BLaER1 treated with 17β-estradiol and CSF1 and Interleukin-3, amounts not matched to agents 10 nM and 100 nM (cell line): ENCODE measurements around the gene ANKS1B.
A peak's percentile ranks its signal among the peaks of the same experiment; 100 is the strongest.

Source experiments
- H3K27ac ChIP-seq, 11 experiments: shearing (Covaris generic); formaldehyde crosslinking; 2 replicates each; pipeline ENCODE4 v1.8.1; 2022
- H3K27me3 ChIP-seq, 11 experiments: shearing (Covaris generic); formaldehyde crosslinking; 2 replicates each; pipeline ENCODE4 v1.8.1; 2022
- H3K36me3 ChIP-seq, 11 experiments: shearing (Covaris generic); formaldehyde crosslinking; 2 replicates each; pipeline ENCODE4 v1.8.1; 2022
- H3K4me1 ChIP-seq, 10 experiments: shearing (Covaris generic); formaldehyde crosslinking; 2 replicates each; pipeline ENCODE4 v1.8.1; 2022
- H3K4me2 ChIP-seq, 11 experiments: shearing (Covaris generic); formaldehyde crosslinking; 2 replicates each; pipeline ENCODE4 v1.8.1; 2022
- H3K4me3 ChIP-seq, 10 experiments: shearing (Covaris generic); formaldehyde crosslinking; 2 replicates each; pipeline ENCODE4 v1.8.1; 2022
- H3K9ac ChIP-seq, 11 experiments: shearing (Covaris generic); formaldehyde crosslinking; 2 replicates each; pipeline ENCODE4 v1.8.1; 2022
- H3K9me3 ChIP-seq, 11 experiments: shearing (Covaris generic); formaldehyde crosslinking; replicated peaks in 1 of 11; 2 replicates each; pipeline ENCODE4 v1.8.1; 2022
- H4K20me1 ChIP-seq, 11 experiments: shearing (Covaris generic); formaldehyde crosslinking; 2 replicates each; pipeline ENCODE4 v1.8.1; 2022
- Cebpa-rat ChIP-seq, 11 experiments: shearing (Covaris generic); IDR thresholded peaks; 2 replicates each; pipeline ENCODE4 v1.8.1; 2022

Gene ANKS1B

GRCh38 chr12:99097171-99097570 is 887.6 kb downstream of the ANKS1B start:
- H4K20me1 ChIP-seq = no peaks in the 10 kb centered on the region
- no peak overlapping the region for H3K4me2 ChIP-seq

GRCh38 chr12:99093166-99093565 is 891.6 kb downstream of the ANKS1B start:
- H3K4me1 ChIP-seq = peaks cover 9 to 39% (median 30%) of the 10 kb centered on the region in 10 experiments; a peak in 19 of 20 replicates
- H3K4me2 ChIP-seq = peak overlapping the region; percentile 8 to 76 (median 63); a peak in 20 of 22 replicates
- H4K20me1 ChIP-seq = no peaks in the 10 kb centered on the region
- no peak overlapping the region for H3K9ac ChIP-seq
- no peaks in the 10 kb centered on the region for H3K9me3 ChIP-seq
- H3K27me3 ChIP-seq = no peaks in the 10 kb centered on the region
- peaks cover 0 to 4% (median 0%) of the 10 kb centered on the region in 11 experiments; a peak in 2 of 22 replicates for H3K36me3 ChIP-seq
- no peak for TF ChIP-seq Cebpa-rat (IDR thresholded peaks at IDR 0.05)
- peak overlapping the region in 4 of 11 experiments; percentile 4 to 33 (median 22); a peak in 4 of 22 replicates for H3K27ac ChIP-seq
- no peak overlapping the region for H3K4me3 ChIP-seq

More at GRCh38 chr12:99097171-99097570, 887.6 kb downstream of the ANKS1B start:
- Histone ChIP-seq H3K27ac (no peak overlapping the region), H3K27me3 (no peaks in the 10 kb centered on the region), H3K9me3 (no peaks in the 10 kb centered on the region), H3K36me3 (peaks cover 0 to 13% (median 0%) of the 10 kb centered on the region in 11 experiments; a peak in 5 of 22 replicates), H3K4me1 (peaks cover 12 to 31% (median 24%) of the 10 kb centered on the region in 10 experiments), H3K4me3 (no peak overlapping the region), H3K9ac (no peak overlapping the region)
- no peak for TF ChIP-seq Cebpa-rat (IDR thresholded peaks at IDR 0.05)

- Histone ChIP-seq H3K27me3 (no peaks in the 10 kb centered on the region), H3K4me2 (peak overlapping the region; percentile 11 to 76 (median 63); a peak in 20 of 22 replicates), H3K36me3 (peaks cover 0 to 4% (median 0%) of the 10 kb centered on the region in 11 experiments; a peak in 3 of 22 replicates), H3K4me3 (peak overlapping the region in 3 of 10 experiments; percentile 1 to 20 (median 10); a peak in 4 of 20 replicates), H3K4me1 (peaks cover 9 to 39% (median 30%) of the 10 kb centered on the region in 10 experiments; a peak in 19 of 20 replicates), H3K9me3 (no peaks in the 10 kb centered on the region), H3K27ac (peak overlapping the region in 4 of 11 experiments; percentile 8 to 42 (median 32); a peak in 5 of 22 replicates), H3K9ac (peak overlapping the region in 2 of 11 experiments; percentile 9 to 18; a peak in 1 of 22 replicates), H4K20me1 (no peaks in the 10 kb centered on the region)
- no peak for TF ChIP-seq Cebpa-rat (IDR thresholded peaks at IDR 0.05)
These were observed 892.5 kb downstream of the ANKS1B start for GRCh38 chr12:99092100-99092851.

GRCh38 chr12:99087278-99087677 is 897.5 kb downstream of the ANKS1B start:
- peaks cover 0 to 44% (median 28%) of the 10 kb centered on the region in 11 experiments; a peak in 13 of 22 replicates for H3K36me3 ChIP-seq
- peaks cover 0 to 10% (median 7%) of the 10 kb centered on the region in 10 experiments; a peak in 15 of 20 replicates for H3K4me1 ChIP-seq
- H3K4me2 ChIP-seq = no peak overlapping the region
- TF ChIP-seq Cebpa-rat (IDR thresholded peaks at IDR 0.05) = no peak
- no peaks in the 10 kb centered on the region for H3K27me3 ChIP-seq
- no peak overlapping the region for H3K27ac ChIP-seq
- H3K9me3 ChIP-seq = no peaks in the 10 kb centered on the region
- no peaks in the 10 kb centered on the region for H4K20me1 ChIP-seq
- H3K9ac ChIP-seq = no peak overlapping the region
- no peak overlapping the region for H3K4me3 ChIP-seq

- no peak overlapping the region for H3K4me3 ChIP-seq
- H3K9me3 ChIP-seq = no peaks in the 10 kb centered on the region
- no peak for TF ChIP-seq Cebpa-rat (IDR thresholded peaks at IDR 0.05)
- no peak overlapping the region for H3K4me2 ChIP-seq
- H3K9ac ChIP-seq = no peak overlapping the region
- no peaks in the 10 kb centered on the region for H3K4me1 ChIP-seq
- H3K27me3 ChIP-seq = no peaks in the 10 kb centered on the region
- H3K36me3 ChIP-seq = peaks cover 0 to 78% (median 29%) of the 10 kb centered on the region in 11 experiments; a peak in 13 of 22 replicates
- no peaks in the 10 kb centered on the region for H4K20me1 ChIP-seq
- H3K27ac ChIP-seq = no peak overlapping the region
These were observed 904.9 kb downstream of the ANKS1B start for GRCh38 chr12:99079811-99080210.

- H3K4me1 ChIP-seq = no peaks in the 10 kb centered on the region
These were observed 915.6 kb downstream of the ANKS1B start for GRCh38 chr12:99068993-99069747.

GRCh38 chr12:99067171-99067785 is 917.5 kb downstream of the ANKS1B start:
- Histone ChIP-seq H3K4me2 (no peak overlapping the region), H3K4me3 (no peak overlapping the region), H3K9ac (no peak overlapping the region), H3K4me1 (no peaks in the 10 kb centered on the region), H3K27me3 (no peaks in the 10 kb centered on the region), H4K20me1 (no peaks in the 10 kb centered on the region), H3K27ac (no peak overlapping the region), H3K9me3 (no peaks in the 10 kb centered on the region), H3K36me3 (peaks cover 0 to 61% (median 9%) of the 10 kb centered on the region in 11 experiments; a peak in 13 of 22 replicates)
- no peak for TF ChIP-seq Cebpa-rat (IDR thresholded peaks at IDR 0.05)

More at GRCh38 chr12:99068993-99069747, 915.6 kb downstream of the ANKS1B start:
- Histone ChIP-seq H3K27me3 (no peaks in the 10 kb centered on the region), H4K20me1 (no peaks in the 10 kb centered on the region), H3K27ac (no peak overlapping the region), H3K4me3 (no peak overlapping the region), H3K9me3 (no peaks in the 10 kb centered on the region), H3K9ac (no peak overlapping the region), H3K4me2 (no peak overlapping the region), H3K36me3 (peaks cover 0 to 59% (median 14%) of the 10 kb centered on the region in 11 experiments; a peak in 13 of 22 replicates)
- TF ChIP-seq Cebpa-rat (IDR thresholded peaks at IDR 0.05) = no peak

GRCh38 chr12:99066726-99067125 is 918.0 kb downstream of the ANKS1B start:
- no peaks in the 10 kb centered on the region for H3K4me1 ChIP-seq
- H4K20me1 ChIP-seq = no peaks in the 10 kb centered on the region
- H3K27ac ChIP-seq = no peak overlapping the region
- TF ChIP-seq Cebpa-rat (IDR thresholded peaks at IDR 0.05) = no peak
- no peak overlapping the region for H3K4me2 ChIP-seq
- H3K36me3 ChIP-seq = peaks cover 0 to 61% (median 9%) of the 10 kb centered on the region in 11 experiments; a peak in 13 of 22 replicates
- H3K9me3 ChIP-seq = no peaks in the 10 kb centered on the region
- no peaks in the 10 kb centered on the region for H3K27me3 ChIP-seq
- H3K9ac ChIP-seq = no peak overlapping the region
- H3K4me3 ChIP-seq = no peak overlapping the region
